Pulmonary artery endothelial cell (primary cell): Measurements from ENCODE around the gene TGFBR3. TPM values are rescaled to one million over a fixed set of nuclear protein-coding genes. Genes with fewer than 3 reads are reported as not detected.
"Not testable (repeated sequence)": the region's sequence is repeated elsewhere in the genome, so short reads cannot be mapped to it uniquely, and the experiment has no call there.

Experiments
- DNase-seq: peaks from one replicate; pipeline ENCODE4 v3.0.0-alpha.2; 2011; ENCODE audit warnings: low read depth, low spot score
- total RNA-seq: library from RNA; depleted of rRNA; stranded (reverse); fragments of >200 nt; gene quantifications from 2 replicates; pipeline ENCODE4 v1.2.3, GENCODE V29; 2014

The TGFBR3 gene
- total RNA-seq, 1 donor from 2014 or later: 12.5 TPM

- DNase-seq: no peak
Observed at GRCh38 chr1:91884459-91885212, 1.3 kb downstream of the TGFBR3 start.

- peak; percentile 65 for DNase-seq
Observed at GRCh38 chr1:91883470-91883869, 2.5 kb downstream of the TGFBR3 start.

- no peak for DNase-seq
Observed at GRCh38 chr1:91881280-91881679, 4.7 kb downstream of the TGFBR3 start.

GRCh38 chr1:91879733-91880132 lies 6.2 kb downstream of the TGFBR3 start:
- no peak for DNase-seq

- no peak for DNase-seq
Observed at GRCh38 chr1:91877574-91878208, 8.3 kb downstream of the TGFBR3 start.

GRCh38 chr1:91876781-91877573 lies 9.0 kb downstream of the TGFBR3 start:
- no peak for DNase-seq

GRCh38 chr1:91876040-91876470 lies 9.9 kb downstream of the TGFBR3 start:
- no peak for DNase-seq

GRCh38 chr1:91874167-91874566 lies 11.8 kb downstream of the TGFBR3 start:
- no peak for DNase-seq

GRCh38 chr1:91872559-91873081 lies 13.3 kb downstream of the TGFBR3 start:
- no peak for DNase-seq

- no peak for DNase-seq
Observed at GRCh38 chr1:91872000-91872399, 14.0 kb downstream of the TGFBR3 start.

GRCh38 chr1:91870322-91870721 lies 15.6 kb downstream of the TGFBR3 start:
- DNase-seq: no peak

GRCh38 chr1:91866425-91866824 lies 19.5 kb downstream of the TGFBR3 start:
- no peak for DNase-seq

- DNase-seq: no peak
Observed at GRCh38 chr1:91864017-91864700, 21.8 kb downstream of the TGFBR3 start.

- DNase-seq: no peak
Observed at GRCh38 chr1:91863498-91863897, 22.5 kb downstream of the TGFBR3 start.

GRCh38 chr1:91862120-91862519 lies 23.8 kb downstream of the TGFBR3 start:
- DNase-seq: no peak

GRCh38 chr1:91857557-91858239 lies 28.3 kb downstream of the TGFBR3 start:
- no peak for DNase-seq

- no peak for DNase-seq
Observed at GRCh38 chr1:91856996-91857395, 29.0 kb downstream of the TGFBR3 start.

- DNase-seq: no peak
Observed at GRCh38 chr1:91854852-91855534, 31.0 kb downstream of the TGFBR3 start.

GRCh38 chr1:91853397-91853796 lies 32.6 kb downstream of the TGFBR3 start:
- no peak for DNase-seq

- not testable (repeated sequence) for DNase-seq
Observed at GRCh38 chr1:91852011-91852410, 33.9 kb downstream of the TGFBR3 start.
